ENCODE results near the gene FOXO1.

- no peak for TF ChIP-seq CTCF (IDR thresholded peaks at IDR 0.05; ENCODE audit: low read depth, low read length)
- no peak for TF ChIP-seq MYC (IDR thresholded peaks at IDR 0.05; ENCODE audit: low read depth, low read length)
- TF ChIP-seq POLR2A (IDR thresholded peaks at IDR 0.05; ENCODE audit: extremely low read depth, insufficient read length) = peak; percentile 61
These were observed at the start of gene FOXO1 for GRCh38 chr13:40666045-40666932.
